Transverse colon (tissue), 4 donors: ENCODE data around the gene E2F4. TPM values are rescaled to one million over a fixed set of nuclear protein-coding genes. Genes with fewer than 3 reads are reported as not detected.
A peak's percentile ranks its signal among the peaks of the same experiment; 100 is the strongest.

ENCODE experiments used
- DNase-seq: peaks from one replicate; pipeline ENCODE4 v3.0.0-alpha.2; 2019
- H3K27ac ChIP-seq, 4 donors: fragments of 200-600 bp; sonication (generic); 2 replicates each; pipeline ENCODE4 v1.5.1; 2016 to 2018; ENCODE audit warnings: inconsistent platforms in 4 of 4
- H3K27me3 ChIP-seq: fragments of 200-600 bp; sonication (generic); 2 replicates; pipeline ENCODE4 v1.5.1; 2017; ENCODE audit warnings: inconsistent platforms
- H3K36me3 ChIP-seq, 4 donors: fragments of 200-600 bp; sonication (generic); 2 replicates each; pipeline ENCODE4 v1.5.1; 2017 to 2019; ENCODE audit warnings: inconsistent platforms in 4 of 4
- H3K4me1 ChIP-seq, 4 donors: fragments of 200-600 bp; sonication (generic); 2 replicates each; pipeline ENCODE4 v1.5.1; 2017 to 2020; ENCODE audit warnings: inconsistent platforms in 4 of 4
- H3K4me3 ChIP-seq, 4 donors: fragments of 200-600 bp; sonication (generic); 1 replicate in 1 of 4; 2 replicates in 3 of 4; pipeline versions ENCODE4 v1.5.1 to v1.6.1; 2017 to 2019; ENCODE audit warnings: inconsistent platforms in 4 of 4
- H3K9me3 ChIP-seq, 2 donors: fragments of 200-600 bp; sonication (generic); 2 replicates each; pipeline ENCODE4 v1.5.1; 2017 to 2019; ENCODE audit warnings: inconsistent platforms in 2 of 2
- EP300 ChIP-seq: sonication (generic); formaldehyde crosslinking; IDR thresholded peaks from one replicate; pipeline ENCODE4 v1.6.1; 2017; ENCODE audit warnings: antibody characterized with exemption, low read depth
- POLR2A ChIP-seq: fragments of 450-650 bp; IDR thresholded peaks from one replicate; pipeline ENCODE4 v1.6.1; 2016; ENCODE audit warnings: antibody characterized with exemption, mild to moderate bottlenecking, moderate library complexity
- POLR2AphosphoS5 ChIP-seq, 3 donors: sonication (generic); formaldehyde crosslinking; IDR thresholded peaks; one replicate each; pipeline ENCODE4 v1.6.1; 2016; ENCODE audit warnings: antibody characterized with exemption in 3 of 3
- WGBS, 2 donors: methylation state at CpG; one replicate each; pipeline ENCODE4 v1.1.5; 2018; ENCODE audit warnings: low coverage in 1 of 2; 5-methylcytosine and 5-hydroxymethylcytosine counted together
- in situ Hi-C, 4 donors: fragments of 200-750 bp; cut with MboI; loops; one replicate each; pipeline versions ENCODE4 v1.15.0 to v1.15.1; 2017; ENCODE audit warnings: low sequenced_read_pairs in 3 of 4, low pct_ligation_motif_present in 1 of 4, low pct_unique_long_range_greater_than_20kb in 1 of 4
- intact Hi-C: fragments of 100-400 bp; cut with DNase I; formaldehyde crosslinking; loops from one replicate; pipeline ENCODE4 v1.15.1; 2023; ENCODE audit warnings: low total_unique reads
- total RNA-seq, 4 donors: library from RNA; depleted of rRNA; stranded (reverse); fragments of >200 nt; gene quantifications; one replicate each; pipeline ENCODE4 v1.1.0, GENCODE V29; 2016
- TF ChIP-seq, protein P1 (sequence below), 5 experiments: fragments of 200-600 bp in 3 of 5; fragments of 450-650 bp in 2 of 5; sonication (generic) in 3 of 5; IDR thresholded peaks; 1 replicate in 2 of 5; 2 replicates in 3 of 5; pipeline ENCODE4 v1.5.1; 2016 to 2017; ENCODE audit warnings: antibody characterized with exemption in 5 of 5, inconsistent platforms in 3 of 5, mild to moderate bottlenecking in 2 of 5, moderate library complexity in 1 of 5

The E2F4 gene
- total RNA-seq, 4 donors from 2014 or later = 97.5 to 224 (median 159) TPM

DNA sequence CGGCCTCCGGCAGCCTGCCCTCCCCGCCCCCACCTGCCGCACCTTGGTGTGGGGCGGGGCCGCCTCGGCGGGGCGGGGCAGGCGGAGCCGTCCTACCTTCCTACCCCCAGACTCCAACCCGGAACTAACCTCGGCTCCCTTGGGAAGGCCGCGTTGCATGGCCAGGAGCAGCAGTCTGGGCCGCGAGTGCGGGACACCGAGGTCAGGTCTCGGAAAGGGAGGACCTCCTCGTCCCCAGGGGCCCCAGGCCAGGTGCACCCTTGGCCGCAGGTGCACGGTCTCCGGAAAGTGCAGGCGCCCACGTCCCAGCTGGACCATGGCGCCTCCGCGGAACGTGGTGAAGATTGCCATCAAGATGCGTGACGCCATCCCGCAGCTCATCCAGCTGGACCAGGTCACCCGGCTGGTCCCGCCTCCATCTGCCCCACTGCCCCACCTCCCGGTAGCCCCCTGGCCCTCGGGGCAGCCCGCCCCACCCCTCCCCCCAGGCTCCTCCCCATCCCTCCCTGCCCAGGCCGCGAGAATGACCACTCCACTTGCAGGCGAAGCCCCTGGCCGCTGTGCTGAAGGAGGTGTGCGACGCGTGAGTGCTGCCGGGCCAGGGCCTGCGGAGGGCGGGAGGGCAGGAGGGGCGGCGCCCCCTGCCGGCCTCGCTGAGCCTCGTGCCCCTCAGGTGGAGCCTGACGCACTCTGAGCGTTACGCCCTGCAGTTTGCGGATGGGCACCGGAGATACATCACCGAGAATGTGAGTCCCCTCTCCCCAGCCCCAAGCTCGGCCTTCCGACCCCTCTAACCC is 7.3 kb downstream of the E2F4 start, which contains the start of gene ELMO3:
ELMO3 (plus strand) TSS at position 121 of the 797 bp plus-strand sequence; CDS start at position 317, 196 bp downstream.
- Histone ChIP-seq H3K9me3 (no peaks in the 10 kb centered on the region), H3K36me3 (peaks cover 0 to 50% (median 11%) of the 10 kb centered on the region in 4 donors), H3K27me3 (no peaks in the 10 kb centered on the region), H3K4me3 (peak within 1 kb of the TSS; percentile 8 to 54 (median 39)), H3K4me1 (peaks cover 0 to 19% (median 18%) of the 10 kb centered on the region in 4 donors), H3K27ac (peak within 1 kb of the TSS; percentile 86 to 93 (median 88))
- 2 to 44% methylated on average over 7 to 55 of the region's 61 CpGs for WGBS, 2 donors
- in situ Hi-C loops = no loop called here
- intact Hi-C loops = no loop called here
- TF ChIP-seq EP300 = no peak
- TF ChIP-seq POLR2A = peak; percentile 94
- TF ChIP-seq POLR2AphosphoS5 (IDR thresholded peaks at IDR 0.05) = peak; percentile 81 to 96 (median 94)
- TF ChIP-seq, protein P1, sequence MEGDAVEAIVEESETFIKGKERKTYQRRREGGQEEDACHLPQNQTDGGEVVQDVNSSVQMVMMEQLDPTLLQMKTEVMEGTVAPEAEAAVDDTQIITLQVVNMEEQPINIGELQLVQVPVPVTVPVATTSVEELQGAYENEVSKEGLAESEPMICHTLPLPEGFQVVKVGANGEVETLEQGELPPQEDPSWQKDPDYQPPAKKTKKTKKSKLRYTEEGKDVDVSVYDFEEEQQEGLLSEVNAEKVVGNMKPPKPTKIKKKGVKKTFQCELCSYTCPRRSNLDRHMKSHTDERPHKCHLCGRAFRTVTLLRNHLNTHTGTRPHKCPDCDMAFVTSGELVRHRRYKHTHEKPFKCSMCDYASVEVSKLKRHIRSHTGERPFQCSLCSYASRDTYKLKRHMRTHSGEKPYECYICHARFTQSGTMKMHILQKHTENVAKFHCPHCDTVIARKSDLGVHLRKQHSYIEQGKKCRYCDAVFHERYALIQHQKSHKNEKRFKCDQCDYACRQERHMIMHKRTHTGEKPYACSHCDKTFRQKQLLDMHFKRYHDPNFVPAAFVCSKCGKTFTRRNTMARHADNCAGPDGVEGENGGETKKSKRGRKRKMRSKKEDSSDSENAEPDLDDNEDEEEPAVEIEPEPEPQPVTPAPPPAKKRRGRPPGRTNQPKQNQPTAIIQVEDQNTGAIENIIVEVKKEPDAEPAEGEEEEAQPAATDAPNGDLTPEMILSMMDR (IDR thresholded peaks at IDR 0.05) = peak; percentile 39 to 69 (median 52)
- peak; percentile 88 for DNase-seq

GRCh38 chr16:67199808-67200198 is 7.8 kb downstream of the E2F4 start:
- in situ Hi-C loops (no loop called here), intact Hi-C loops (no loop called here)
- H3K27me3 ChIP-seq = no peaks in the 10 kb centered on the region
- TF ChIP-seq POLR2AphosphoS5 (IDR thresholded peaks at IDR 0.05) = no peak
- no peak for TF ChIP-seq EP300
- TF ChIP-seq, protein P1 (IDR thresholded peaks at IDR 0.05) = peak in 3 of 5 experiments; percentile 10 to 50 (median 23)
- WGBS, 2 donors = 38 to 40% methylated on average over 2 to 19 of the region's 22 CpGs
- H3K27ac ChIP-seq = peak overlapping the region; percentile 86 to 93 (median 88)
- H3K9me3 ChIP-seq = no peaks in the 10 kb centered on the region
- peak overlapping the region in 3 of 4 donors; percentile 31 to 54 (median 47) for H3K4me3 ChIP-seq
- DNase-seq = peak; percentile 63
- H3K4me1 ChIP-seq = peaks cover 0 to 19% (median 18%) of the 10 kb centered on the region in 4 donors
- peaks cover 0 to 48% (median 9%) of the 10 kb centered on the region in 4 donors for H3K36me3 ChIP-seq

- intact Hi-C loops = no loop called here
- Histone ChIP-seq H3K36me3 (peaks cover 0 to 41% (median 6%) of the 10 kb centered on the region in 4 donors), H3K27ac (peak overlapping the region in 1 of 4 donors; percentile 93)
Measured at GRCh38 chr16:67200491-67200890, 8.5 kb downstream of the E2F4 start.

More at GRCh38 chr16:67200491-67200890, 8.5 kb downstream of the E2F4 start:
- in situ Hi-C loops = no loop called here
- H3K27me3 ChIP-seq = no peaks in the 10 kb centered on the region
- 90% methylated on average over 6 of the region's 8 CpGs; no CpG with 5 or more reads in 1 of the 2 donors for WGBS, 2 donors
- TF ChIP-seq EP300 (no peak), POLR2A (no peak), POLR2AphosphoS5 (IDR thresholded peaks at IDR 0.05) (no peak)
- TF ChIP-seq, protein P1 (IDR thresholded peaks at IDR 0.05) = no peak
- no peak for DNase-seq
- peak overlapping the region in 1 of 4 donors; percentile 54 for H3K4me3 ChIP-seq
- H3K4me1 ChIP-seq = peaks cover 0 to 19% (median 18%) of the 10 kb centered on the region in 4 donors
- H3K9me3 ChIP-seq = no peaks in the 10 kb centered on the region
